LoVo (cell line): ENCODE measurements around the gene CDKN2B-AS1.

ENCODE experiments used
- DNase-seq: peaks from one replicate; pipeline ENCODE4 v3.0.0-alpha.2; 2016; ENCODE audit warnings: low spot score

Gene CDKN2B-AS1

GRCh38 chr9:22005702-22006606, 11.4 kb downstream of the CDKN2B-AS1 start:
- DNase-seq: no peak

- no peak for DNase-seq
Measured at GRCh38 chr9:22008384-22008716, 13.8 kb downstream of the CDKN2B-AS1 start.

- DNase-seq: peak; percentile 99
Measured at GRCh38 chr9:22008717-22009505, 14.3 kb downstream of the CDKN2B-AS1 start, which contains the start of gene CDKN2B. CDKN2B (minus strand) TSS chr9:22009305; CDS start chr9:22008953, 352 bp downstream.

GRCh38 chr9:22009506-22009867, 14.9 kb downstream of the CDKN2B-AS1 start:
- no peak for DNase-seq

- DNase-seq: no peak
Measured at GRCh38 chr9:22010866-22011625, 16.5 kb downstream of the CDKN2B-AS1 start.

GRCh38 chr9:22022396-22022795, 27.8 kb downstream of the CDKN2B-AS1 start:
- no peak for DNase-seq

GRCh38 chr9:22026696-22027095, 32.1 kb downstream of the CDKN2B-AS1 start:
- no peak for DNase-seq

GRCh38 chr9:22028394-22028793, 33.8 kb downstream of the CDKN2B-AS1 start:
- DNase-seq: no peak

GRCh38 chr9:22029231-22029630, 34.6 kb downstream of the CDKN2B-AS1 start:
- no peak for DNase-seq

GRCh38 chr9:22030101-22030598, 35.6 kb downstream of the CDKN2B-AS1 start:
- peak; percentile 15 for DNase-seq

- no peak for DNase-seq
Measured at GRCh38 chr9:22031655-22032411, 37.2 kb downstream of the CDKN2B-AS1 start.

- DNase-seq: no peak
Measured at GRCh38 chr9:22033012-22033630, 38.5 kb downstream of the CDKN2B-AS1 start.

- no peak for DNase-seq
Measured at GRCh38 chr9:22035591-22036011, 41.0 kb downstream of the CDKN2B-AS1 start.

- no peak for DNase-seq
Measured at GRCh38 chr9:22036866-22037626, 42.5 kb downstream of the CDKN2B-AS1 start.

- DNase-seq: peak; percentile 25
Measured at GRCh38 chr9:22037954-22038690, 43.5 kb downstream of the CDKN2B-AS1 start.

GRCh38 chr9:22039258-22039657, 44.7 kb downstream of the CDKN2B-AS1 start:
- DNase-seq: no peak

GRCh38 chr9:22040760-22041159, 46.2 kb downstream of the CDKN2B-AS1 start:
- DNase-seq: peak; percentile 15

- DNase-seq: no peak
Measured at GRCh38 chr9:22041344-22041743, 46.8 kb downstream of the CDKN2B-AS1 start.

GRCh38 chr9:22041775-22042174, 47.2 kb downstream of the CDKN2B-AS1 start:
- peak; percentile 70 for DNase-seq
